LNCAP (cell line): Measurements from ENCODE around the gene ZNF710.

Source experiments
- CTCF ChIP-seq: fragments of 450-650 bp; IDR thresholded peaks from 2 replicates; pipeline ENCODE4 v1.5.1; 2017; ENCODE audit warnings: mild to moderate bottlenecking

ZNF710 gene

GRCh38 chr15:89984421-89985010, 16.6 kb upstream of the ZNF710 start:
- TF ChIP-seq CTCF: no peak

- TF ChIP-seq CTCF: no peak
Measured at GRCh38 chr15:89985111-89985510, 16.0 kb upstream of the ZNF710 start.

- no peak for TF ChIP-seq CTCF
Measured at GRCh38 chr15:89991312-89991711, 9.8 kb upstream of the ZNF710 start.

- no peak for TF ChIP-seq CTCF
Measured at GRCh38 chr15:89993349-89993748, 7.8 kb upstream of the ZNF710 start.

GRCh38 chr15:89997079-89997478, 4.0 kb upstream of the ZNF710 start:
- no peak for TF ChIP-seq CTCF

GRCh38 chr15:89998141-89998661, 2.9 kb upstream of the ZNF710 start:
- no peak for TF ChIP-seq CTCF

GRCh38 chr15:89998923-89999675, 2.0 kb upstream of the ZNF710 start:
- TF ChIP-seq CTCF: no peak
